Stimulated activated naive CD8-positive, alpha-beta T cell treated with anti-CD3 and anti-CD28 coated beads, Interleukin-15, Interleukin-2, amounts not matched to agents 100 ng/mL and 50 ng/mL, for 24 hours (primary cell): ENCODE data around the gene NOTCH3.
A peak's percentile ranks its signal among the peaks of the same experiment; 100 is the strongest.

Experiments used
- H3K27ac Mint-ChIP-seq: one replicate; pipeline ENCODE4 v1.8.0; 2021; ENCODE audit warnings: mild to moderate bottlenecking, mixed read lengths
- H3K27me3 Mint-ChIP-seq: one replicate; pipeline ENCODE4 v1.8.0; 2021; ENCODE audit warnings: mixed read lengths
- H3K36me3 Mint-ChIP-seq: one replicate; pipeline ENCODE4 v1.8.0; 2021; ENCODE audit warnings: low read depth, mixed read lengths
- H3K4me1 Mint-ChIP-seq: one replicate; pipeline ENCODE4 v1.8.0; 2021; ENCODE audit warnings: low read depth, mixed read lengths
- H3K4me3 Mint-ChIP-seq: one replicate; pipeline ENCODE4 v1.8.0; 2021; ENCODE audit warnings: mild to moderate bottlenecking, mixed read lengths
- H3K9me3 Mint-ChIP-seq: one replicate; pipeline ENCODE4 v1.8.0; 2021; ENCODE audit warnings: mixed read lengths

NOTCH3 gene

GRCh38 chr19:15136234-15136954 is 64.4 kb downstream of the NOTCH3 start:
- no peaks in the 10 kb centered on the region for H3K27me3 Mint-ChIP-seq
- H3K4me3 Mint-ChIP-seq = no peak overlapping the region
- no peak overlapping the region for H3K27ac Mint-ChIP-seq
- no peaks in the 10 kb centered on the region for H3K4me1 Mint-ChIP-seq
- peaks cover 12% of the 10 kb centered on the region for H3K9me3 Mint-ChIP-seq
- no peaks in the 10 kb centered on the region for H3K36me3 Mint-ChIP-seq

GRCh38 chr19:15129856-15130585 is 70.8 kb downstream of the NOTCH3 start:
- Mint-ChIP-seq H3K4me3 (no peak overlapping the region), H3K27me3 (no peaks in the 10 kb centered on the region), H3K36me3 (no peaks in the 10 kb centered on the region), H3K27ac (peak overlapping the region; percentile 60), H3K4me1 (peaks cover 39% of the 10 kb centered on the region), H3K9me3 (no peaks in the 10 kb centered on the region)

- peaks cover 46% of the 10 kb centered on the region for H3K4me1 Mint-ChIP-seq
- H3K27ac Mint-ChIP-seq = peak overlapping the region; percentile 9
- peaks cover under 1% of the 10 kb centered on the region for H3K36me3 Mint-ChIP-seq
Measured at GRCh38 chr19:15128162-15128770, 72.5 kb downstream of the NOTCH3 start.

GRCh38 chr19:15126131-15126910 is 74.5 kb downstream of the NOTCH3 start:
- Mint-ChIP-seq H3K4me3 (peak overlapping the region; percentile 30), H3K4me1 (peaks cover 46% of the 10 kb centered on the region), H3K9me3 (no peaks in the 10 kb centered on the region), H3K27me3 (no peaks in the 10 kb centered on the region), H3K36me3 (peaks cover 12% of the 10 kb centered on the region), H3K27ac (peak overlapping the region; percentile 65)

More at GRCh38 chr19:15128162-15128770, 72.5 kb downstream of the NOTCH3 start:
- H3K9me3 Mint-ChIP-seq = no peaks in the 10 kb centered on the region
- H3K27me3 Mint-ChIP-seq = no peaks in the 10 kb centered on the region
- H3K4me3 Mint-ChIP-seq = no peak overlapping the region

GRCh38 chr19:15125232-15126067 is 75.3 kb downstream of the NOTCH3 start:
- peak overlapping the region; percentile 93 for H3K4me3 Mint-ChIP-seq
- H3K9me3 Mint-ChIP-seq = no peaks in the 10 kb centered on the region
- peak overlapping the region; percentile 95 for H3K27ac Mint-ChIP-seq
- peaks cover 44% of the 10 kb centered on the region for H3K4me1 Mint-ChIP-seq
- no peaks in the 10 kb centered on the region for H3K27me3 Mint-ChIP-seq
- H3K36me3 Mint-ChIP-seq = peaks cover 21% of the 10 kb centered on the region

GRCh38 chr19:15124572-15125231 is 76.1 kb downstream of the NOTCH3 start:
- Mint-ChIP-seq H3K36me3 (peaks cover 28% of the 10 kb centered on the region), H3K4me3 (peak overlapping the region; percentile 93), H3K27me3 (no peaks in the 10 kb centered on the region), H3K9me3 (no peaks in the 10 kb centered on the region), H3K4me1 (peaks cover 37% of the 10 kb centered on the region), H3K27ac (peak overlapping the region; percentile 95)

GRCh38 chr19:15123900-15124299 is 76.9 kb downstream of the NOTCH3 start:
- peaks cover 29% of the 10 kb centered on the region for H3K4me1 Mint-ChIP-seq
- peaks cover 34% of the 10 kb centered on the region for H3K36me3 Mint-ChIP-seq
- H3K4me3 Mint-ChIP-seq = peak overlapping the region; percentile 93
- no peak overlapping the region for H3K27ac Mint-ChIP-seq
- no peaks in the 10 kb centered on the region for H3K27me3 Mint-ChIP-seq
- H3K9me3 Mint-ChIP-seq = no peaks in the 10 kb centered on the region

- Mint-ChIP-seq H3K27ac (no peak overlapping the region), H3K36me3 (peaks cover 39% of the 10 kb centered on the region), H3K27me3 (no peaks in the 10 kb centered on the region), H3K4me1 (peaks cover 25% of the 10 kb centered on the region), H3K4me3 (peak overlapping the region; percentile 13), H3K9me3 (no peaks in the 10 kb centered on the region)
Measured at GRCh38 chr19:15123031-15123890, 77.5 kb downstream of the NOTCH3 start.

GRCh38 chr19:15122331-15123030 is 78.3 kb downstream of the NOTCH3 start:
- peaks cover 44% of the 10 kb centered on the region for H3K36me3 Mint-ChIP-seq
- no peak overlapping the region for H3K27ac Mint-ChIP-seq
- no peaks in the 10 kb centered on the region for H3K27me3 Mint-ChIP-seq
- no peaks in the 10 kb centered on the region for H3K9me3 Mint-ChIP-seq
- peaks cover 21% of the 10 kb centered on the region for H3K4me1 Mint-ChIP-seq
- H3K4me3 Mint-ChIP-seq = no peak overlapping the region

GRCh38 chr19:15120135-15121026 is 80.4 kb downstream of the NOTCH3 start:
- Mint-ChIP-seq H3K27me3 (no peaks in the 10 kb centered on the region), H3K4me1 (peaks cover 11% of the 10 kb centered on the region), H3K27ac (no peak overlapping the region), H3K36me3 (peaks cover 55% of the 10 kb centered on the region), H3K4me3 (no peak overlapping the region), H3K9me3 (no peaks in the 10 kb centered on the region)

GRCh38 chr19:15118789-15119494 is 81.9 kb downstream of the NOTCH3 start:
- Mint-ChIP-seq H3K36me3 (peaks cover 59% of the 10 kb centered on the region), H3K4me1 (peaks cover 2% of the 10 kb centered on the region), H3K27me3 (no peaks in the 10 kb centered on the region), H3K4me3 (no peak overlapping the region), H3K9me3 (no peaks in the 10 kb centered on the region), H3K27ac (no peak overlapping the region)
